SJCRH30 (cell line): ENCODE data around the gene DENND1A. TPM values are rescaled to one million over a fixed set of nuclear protein-coding genes. Genes with fewer than 3 reads are reported as not detected.

Source experiments
- DNase-seq, 2 experiments: peaks; one replicate each; pipeline ENCODE4 v3.0.0-alpha.2; 2015 to 2020
- H3K27ac ChIP-seq: fragments of 250-450 bp; sonication (Bioruptor Pico); 2 replicates; pipeline ENCODE4 v1.5.1; 2020; ENCODE audit warnings: mild to moderate bottlenecking, moderate library complexity
- H3K27me3 ChIP-seq: fragments of 250-450 bp; sonication (Bioruptor Pico); 2 replicates; pipeline ENCODE4 v1.5.1; 2020; ENCODE audit warnings: mild to moderate bottlenecking, moderate library complexity
- H3K36me3 ChIP-seq: fragments of 250-450 bp; sonication (Bioruptor Pico); 2 replicates; pipeline ENCODE4 v1.5.1; 2020; ENCODE audit warnings: mild to moderate bottlenecking, moderate library complexity
- H3K4me1 ChIP-seq: fragments of 250-450 bp; sonication (Bioruptor Pico); 2 replicates; pipeline ENCODE4 v1.5.1; 2020; ENCODE audit warnings: mild to moderate bottlenecking, moderate library complexity
- H3K4me3 ChIP-seq: fragments of 250-450 bp; sonication (Bioruptor Pico); 2 replicates; pipeline ENCODE4 v1.5.1; 2020; ENCODE audit warnings: mild to moderate bottlenecking, moderate library complexity
- H3K9me3 ChIP-seq: fragments of 250-450 bp; sonication (Bioruptor Pico); replicated peaks from 2 replicates; pipeline ENCODE4 v1.5.1; 2020; ENCODE audit warnings: mild to moderate bottlenecking, moderate library complexity
- total RNA-seq: library from RNA; depleted of rRNA; stranded (reverse); fragments of >200 nt; shearing (Covaris generic); gene quantifications from 2 replicates; pipeline ENCODE4 v1.2.3, GENCODE V29; 2014

Gene DENND1A
- total RNA-seq, 1 experiment from 2014 or later: 41.3 TPM

- no peak overlapping the region for H3K27ac ChIP-seq
- H3K4me3 ChIP-seq: no peak overlapping the region
- peak in 1 of 2 experiments; percentile 25 for DNase-seq
- no peaks in the 10 kb centered on the region for H3K27me3 ChIP-seq
- H3K9me3 ChIP-seq: no peaks in the 10 kb centered on the region
- no peaks in the 10 kb centered on the region for H3K36me3 ChIP-seq
- 0 out of 2 replicates have a peak, but pooled peaks cover 3% of the 10 kb centered on the region for H3K4me1 ChIP-seq
These were observed 418.3 kb downstream of the DENND1A start for GRCh38 chr9:123511326-123512277.

GRCh38 chr9:123509646-123510045, 420.3 kb downstream of the DENND1A start:
- H3K9me3 ChIP-seq: no peaks in the 10 kb centered on the region

GRCh38 chr9:123508048-123508447, 421.9 kb downstream of the DENND1A start:
- no peak overlapping the region for H3K4me3 ChIP-seq
- no peaks in the 10 kb centered on the region for H3K27me3 ChIP-seq
- H3K4me1 ChIP-seq: 0 out of 2 replicates have a peak, but pooled peaks cover 3% of the 10 kb centered on the region
- no peaks in the 10 kb centered on the region for H3K9me3 ChIP-seq
- no peak overlapping the region for H3K27ac ChIP-seq
- no peak for DNase-seq
- no peaks in the 10 kb centered on the region for H3K36me3 ChIP-seq

More at GRCh38 chr9:123509646-123510045, 420.3 kb downstream of the DENND1A start:
- Histone ChIP-seq H3K27me3 (no peaks in the 10 kb centered on the region), H3K36me3 (no peaks in the 10 kb centered on the region), H3K27ac (no peak overlapping the region), H3K4me1 (0 out of 2 replicates have a peak, but pooled peaks cover 3% of the 10 kb centered on the region), H3K4me3 (no peak overlapping the region)
- no peak for DNase-seq

GRCh38 chr9:123505496-123505895, 424.4 kb downstream of the DENND1A start:
- Histone ChIP-seq H3K27me3 (no peaks in the 10 kb centered on the region), H3K27ac (no peak overlapping the region), H3K9me3 (no peaks in the 10 kb centered on the region), H3K36me3 (no peaks in the 10 kb centered on the region), H3K4me1 (0 out of 2 replicates have a peak, but pooled peaks cover 3% of the 10 kb centered on the region), H3K4me3 (no peak overlapping the region)
- no peak for DNase-seq

- Histone ChIP-seq H3K27me3 (no peaks in the 10 kb centered on the region), H3K9me3 (no peaks in the 10 kb centered on the region), H3K27ac (no peak overlapping the region), H3K36me3 (no peaks in the 10 kb centered on the region), H3K4me3 (no peak overlapping the region), H3K4me1 (no peaks in the 10 kb centered on the region)
- DNase-seq: no peak
These were observed 429.6 kb downstream of the DENND1A start for GRCh38 chr9:123500336-123500735.

- Histone ChIP-seq H3K27me3 (no peaks in the 10 kb centered on the region), H3K9me3 (no peaks in the 10 kb centered on the region), H3K4me3 (no peak overlapping the region), H3K27ac (no peak overlapping the region), H3K4me1 (no peaks in the 10 kb centered on the region), H3K36me3 (no peaks in the 10 kb centered on the region)
- no peak for DNase-seq
These were observed 432.1 kb downstream of the DENND1A start for GRCh38 chr9:123497830-123498229.

- no peak for DNase-seq
- no peaks in the 10 kb centered on the region for H3K9me3 ChIP-seq
These were observed 434.2 kb downstream of the DENND1A start for GRCh38 chr9:123495731-123496130.

GRCh38 chr9:123493627-123494026, 436.3 kb downstream of the DENND1A start:
- Histone ChIP-seq H3K27me3 (no peaks in the 10 kb centered on the region), H3K36me3 (no peaks in the 10 kb centered on the region), H3K4me1 (no peaks in the 10 kb centered on the region), H3K27ac (no peak overlapping the region), H3K9me3 (no peaks in the 10 kb centered on the region), H3K4me3 (no peak overlapping the region)
- DNase-seq: no peak

More at GRCh38 chr9:123495731-123496130, 434.2 kb downstream of the DENND1A start:
- Histone ChIP-seq H3K4me3 (no peak overlapping the region), H3K27ac (no peak overlapping the region), H3K4me1 (no peaks in the 10 kb centered on the region), H3K36me3 (no peaks in the 10 kb centered on the region), H3K27me3 (no peaks in the 10 kb centered on the region)

- no peak overlapping the region for H3K27ac ChIP-seq
- H3K9me3 ChIP-seq: no peaks in the 10 kb centered on the region
- no peak for DNase-seq
- no peaks in the 10 kb centered on the region for H3K4me1 ChIP-seq
- H3K4me3 ChIP-seq: no peak overlapping the region
- H3K36me3 ChIP-seq: no peaks in the 10 kb centered on the region
- no peaks in the 10 kb centered on the region for H3K27me3 ChIP-seq
These were observed 439.2 kb downstream of the DENND1A start for GRCh38 chr9:123490688-123491087.

- no peaks in the 10 kb centered on the region for H3K4me1 ChIP-seq
- no peaks in the 10 kb centered on the region for H3K36me3 ChIP-seq
- no peaks in the 10 kb centered on the region for H3K27me3 ChIP-seq
- H3K4me3 ChIP-seq: no peak overlapping the region
- H3K9me3 ChIP-seq: no peaks in the 10 kb centered on the region
- DNase-seq: no peak
- no peak overlapping the region for H3K27ac ChIP-seq
These were observed 441.1 kb downstream of the DENND1A start for GRCh38 chr9:123488722-123489321.

GRCh38 chr9:123487944-123488548, 441.9 kb downstream of the DENND1A start:
- H3K4me3 ChIP-seq: no peak overlapping the region
- H3K9me3 ChIP-seq: no peaks in the 10 kb centered on the region
- H3K27ac ChIP-seq: no peak overlapping the region
- no peaks in the 10 kb centered on the region for H3K36me3 ChIP-seq
- H3K27me3 ChIP-seq: no peaks in the 10 kb centered on the region
- DNase-seq: no peak
- H3K4me1 ChIP-seq: no peaks in the 10 kb centered on the region

- Histone ChIP-seq H3K4me3 (no peak overlapping the region), H3K4me1 (no peaks in the 10 kb centered on the region), H3K36me3 (no peaks in the 10 kb centered on the region), H3K27ac (no peak overlapping the region), H3K27me3 (no peaks in the 10 kb centered on the region), H3K9me3 (no peaks in the 10 kb centered on the region)
- no peak for DNase-seq
These were observed 443.5 kb downstream of the DENND1A start for GRCh38 chr9:123486431-123486830.

GRCh38 chr9:123485216-123485615, 444.7 kb downstream of the DENND1A start:
- no peak overlapping the region for H3K27ac ChIP-seq
- H3K9me3 ChIP-seq: no peaks in the 10 kb centered on the region
- no peak overlapping the region for H3K4me3 ChIP-seq
- no peak for DNase-seq
- H3K27me3 ChIP-seq: no peaks in the 10 kb centered on the region
- no peaks in the 10 kb centered on the region for H3K4me1 ChIP-seq
- no peaks in the 10 kb centered on the region for H3K36me3 ChIP-seq

- DNase-seq: no peak
- Histone ChIP-seq H3K36me3 (no peaks in the 10 kb centered on the region), H3K4me1 (no peaks in the 10 kb centered on the region), H3K27me3 (no peaks in the 10 kb centered on the region), H3K4me3 (no peak overlapping the region), H3K27ac (no peak overlapping the region), H3K9me3 (no peaks in the 10 kb centered on the region)
These were observed 445.8 kb downstream of the DENND1A start for GRCh38 chr9:123484130-123484529.
